A375 (cell line): ENCODE measurements around the gene KSR1. TPM values are rescaled to one million over a fixed set of nuclear protein-coding genes. Genes with fewer than 3 reads are reported as not detected.

Source experiments
- small RNA-seq: library from RNA; depleted of rRNA; stranded (forward); fragments of <200 nt; gene quantifications from one replicate; pipeline ENCODE3, GENCODE V24; 2014
- total RNA-seq: library from RNA; depleted of rRNA; stranded (reverse); fragments of >200 nt; shearing (Covaris generic); gene quantifications from 2 replicates; pipeline ENCODE4 v1.2.3, GENCODE V29; 2014; rRNA removed

Gene KSR1
- 1.8 and 2.0 TPM in 2 replicates for total RNA-seq

GRCh38 chr17:27455914-27456680, at the start of gene KSR1:
Gene KSR1, plus strand, starts transcription at chr17:27456448. Its CDS starts 196 bp downstream, at chr17:27456644.

GRCh38 chr17:27630607-27631410, 174.6 kb downstream of the KSR1 start, which contains the start of gene LGALS9:
Gene LGALS9, plus strand, starts transcription at chr17:27631188. Its CDS starts 78 bp downstream, at chr17:27631266.

Small RNA genes within 50 kb of the gene (small RNA-seq; reads per million reads assigned to genes)
- gene AC015688.5: not detected

Other genes with a start within 250 kb of the KSR1 start
- 25.9 and 33.0 TPM in 2 replicates for gene WSB1, start 162.3 kb upstream of the KSR1 start, total RNA-seq
- 0.11 and 0.34 TPM in 2 replicates for gene LGALS9, start 174.7 kb downstream of the KSR1 start, total RNA-seq